MCF 10A (cell line): ENCODE results near the gene NCKAP1. TPM values are rescaled to one million over a fixed set of nuclear protein-coding genes. Genes with fewer than 3 reads are reported as not detected.

Experiments
- BruUV-seq: library from RNA; stranded (reverse); fragments of 400-500 nt; replicated peaks from 2 replicates; lab custom pipeline; 2021; lab: Mats Ljungman, UMichigan
- CTCF ChIA-PET: fragments of 300-600 bp; sonication (Branson Sonifier 250); formaldehyde crosslinking; extraction: SDS; loops from one replicate; lab custom pipeline; 2021; ENCODE audit warnings: antibody characterized with exemption, inconsistent platforms; lab: Yijun Ruan, JAX
- POLR2A ChIA-PET: fragments of 300-600, 350-650 bp; sonication (Branson Sonifier 250); formaldehyde crosslinking; extraction: SDS; loops from one replicate; lab custom pipeline; 2020; ENCODE audit warnings: antibody characterized with exemption, inconsistent platforms; lab: Yijun Ruan, JAX
- DNase-seq: peaks from one replicate; pipeline ENCODE4 v3.0.0-alpha.2; 2018; ENCODE audit not compliant: unreplicated experiment
- H3K27ac Mint-ChIP-seq: one replicate; pipeline ENCODE4 v1.8.0; 2022; ENCODE audit warnings: mild to moderate bottlenecking, low read depth, mixed read lengths; ENCODE audit not compliant: unreplicated experiment
- H3K27me3 Mint-ChIP-seq: one replicate; pipeline ENCODE4 v1.8.0; 2022; ENCODE audit warnings: mixed read lengths; ENCODE audit not compliant: insufficient read depth, unreplicated experiment
- H3K36me3 Mint-ChIP-seq: one replicate; pipeline ENCODE4 v1.8.0; 2022; ENCODE audit warnings: mild to moderate bottlenecking, moderate library complexity, mixed read lengths; ENCODE audit not compliant: insufficient read depth, unreplicated experiment
- H3K4me1 Mint-ChIP-seq: one replicate; pipeline ENCODE4 v1.8.0; 2022; ENCODE audit warnings: mixed read lengths; ENCODE audit not compliant: insufficient read depth, unreplicated experiment
- H3K4me3 Mint-ChIP-seq: one replicate; pipeline ENCODE4 v1.8.0; 2022; ENCODE audit warnings: mild to moderate bottlenecking, moderate library complexity, mixed read lengths; ENCODE audit not compliant: unreplicated experiment
- H3K9me3 Mint-ChIP-seq: one replicate; pipeline ENCODE4 v1.8.0; 2022; ENCODE audit warnings: mixed read lengths; ENCODE audit not compliant: unreplicated experiment
- CTCF ChIP-seq: fragments of 200-600 bp; IDR thresholded peaks from one replicate; pipeline ENCODE4 v1.8.0; 2022; ENCODE audit warnings: antibody characterized with exemption, mild to moderate bottlenecking; ENCODE audit not compliant: unreplicated experiment
- intact Hi-C: fragments of 100-400 bp; cut with micrococcal nuclease; formaldehyde crosslinking; loops from 2 replicates; pipeline ENCODE4 v1.14.1; 2022
- total RNA-seq: library from RNA; stranded (reverse); gene quantifications from 2 replicates; pipeline ENCODE4 v1.2.3, GENCODE V29; 2022

The NCKAP1 gene
- total RNA-seq, 1 experiment from 2014 or later, result 160 TPM

GRCh38 chr2:182951948-182952663 lies 86.2 kb downstream of the NCKAP1 start:
- Mint-ChIP-seq H3K36me3 (peaks cover 62% of the 10 kb centered on the region), H3K4me3 (no peak overlapping the region), H3K4me1 (peaks cover 12% of the 10 kb centered on the region), H3K27ac (no peak overlapping the region), H3K9me3 (no peaks in the 10 kb centered on the region), H3K27me3 (no peaks in the 10 kb centered on the region)
- intact Hi-C loops, result no loop called here
- ChIA-PET POLR2A (interaction anchor here (4.2 kb wide), 1 partner anchor 14 kb away, joined by 14 read pairs; no protein-coding TSS in a partner anchor), CTCF (interaction anchor here (0.6 kb wide), 1 partner anchor 17 kb away, joined by 3 read pairs; no protein-coding TSS in a partner anchor)
- TF ChIP-seq CTCF, result no peak
- DNase-seq, result peak; percentile 18
- no TSS peak for BruUV-seq

- CTCF ChIA-PET, result interaction anchor here (0.8 to 0.9 kb wide), 4 partner anchors 12 to 764 kb away, joined by 3 to 4 read pairs (median 4); no protein-coding TSS in a partner anchor
- H3K36me3 Mint-ChIP-seq, result peaks cover 61% of the 10 kb centered on the region
These were observed 87.7 kb downstream of the NCKAP1 start for GRCh38 chr2:182950546-182950945.

GRCh38 chr2:182949572-182950189 lies 88.6 kb downstream of the NCKAP1 start:
- H3K4me1 Mint-ChIP-seq, result peaks cover 19% of the 10 kb centered on the region
- no peak for TF ChIP-seq CTCF
- no TSS peak for BruUV-seq
- H3K27me3 Mint-ChIP-seq, result no peaks in the 10 kb centered on the region
- intact Hi-C loops, result no loop called here
- H3K27ac Mint-ChIP-seq, result peak overlapping the region; percentile 35
- H3K9me3 Mint-ChIP-seq, result no peaks in the 10 kb centered on the region
- ChIA-PET POLR2A (interaction anchor here (0.5 to 4.2 kb wide), 6 partner anchors 8 to 311 kb away, joined by 3 to 14 read pairs (median 3); no protein-coding TSS in a partner anchor), CTCF (interaction anchor here (0.6 to 1.0 kb wide), 3 partner anchors 31 to 763 kb away, joined by 3 to 7 read pairs (median 4); no protein-coding TSS in a partner anchor)
- peak; percentile 80 for DNase-seq
- no peak overlapping the region for H3K4me3 Mint-ChIP-seq
- H3K36me3 Mint-ChIP-seq, result peaks cover 67% of the 10 kb centered on the region

More at GRCh38 chr2:182950546-182950945, 87.7 kb downstream of the NCKAP1 start:
- POLR2A ChIA-PET, result interaction anchor here (0.6 to 4.2 kb wide), 3 partner anchors 9 to 21 kb away, joined by 3 to 14 read pairs (median 4); no protein-coding TSS in a partner anchor
- intact Hi-C loops, result no loop called here
- Mint-ChIP-seq H3K9me3 (no peaks in the 10 kb centered on the region), H3K4me1 (peaks cover 19% of the 10 kb centered on the region), H3K27me3 (no peaks in the 10 kb centered on the region), H3K4me3 (no peak overlapping the region), H3K27ac (no peak overlapping the region)
- BruUV-seq, result no TSS peak
- TF ChIP-seq CTCF, result no peak
- DNase-seq, result no peak

- ChIA-PET CTCF (interaction anchor here (0.6 to 1.0 kb wide), 2 partner anchors 31 to 186 kb away, joined by 3 to 7 read pairs; no protein-coding TSS in a partner anchor), POLR2A (interaction anchor here (0.6 to 4.2 kb wide), 6 partner anchors 9 to 145 kb away, joined by 3 to 14 read pairs (median 4); no protein-coding TSS in a partner anchor)
- Mint-ChIP-seq H3K4me3 (no peak overlapping the region), H3K27me3 (no peaks in the 10 kb centered on the region), H3K4me1 (peaks cover 19% of the 10 kb centered on the region), H3K27ac (no peak overlapping the region), H3K9me3 (no peaks in the 10 kb centered on the region), H3K36me3 (peaks cover 67% of the 10 kb centered on the region)
- BruUV-seq, result no TSS peak
- no peak for DNase-seq
- no peak for TF ChIP-seq CTCF
- intact Hi-C loops, result no loop called here
These were observed 89.2 kb downstream of the NCKAP1 start for GRCh38 chr2:182949052-182949451.
